ENCODE results near the gene DUSP10. TPM values are rescaled to one million over a fixed set of nuclear protein-coding genes. Genes with fewer than 3 reads are reported as not detected.

The DUSP10 gene
- total RNA-seq, 2 experiments from 2014 or later: 32.7 to 33.0 TPM

- Mint-ChIP-seq H3K9me3 (peaks cover 18% of the 10 kb centered on the region), H3K4me1 (peaks cover 29% of the 10 kb centered on the region), H3K4me3 (no peak overlapping the region), H3K27ac (no peak overlapping the region), H3K36me3 (peaks cover 34% of the 10 kb centered on the region), H3K27me3 (no peaks in the 10 kb centered on the region)
- DNase-seq: no peak
These were observed 9.5 kb upstream of the DUSP10 start for GRCh38 chr1:221751226-221751887.

DNA sequence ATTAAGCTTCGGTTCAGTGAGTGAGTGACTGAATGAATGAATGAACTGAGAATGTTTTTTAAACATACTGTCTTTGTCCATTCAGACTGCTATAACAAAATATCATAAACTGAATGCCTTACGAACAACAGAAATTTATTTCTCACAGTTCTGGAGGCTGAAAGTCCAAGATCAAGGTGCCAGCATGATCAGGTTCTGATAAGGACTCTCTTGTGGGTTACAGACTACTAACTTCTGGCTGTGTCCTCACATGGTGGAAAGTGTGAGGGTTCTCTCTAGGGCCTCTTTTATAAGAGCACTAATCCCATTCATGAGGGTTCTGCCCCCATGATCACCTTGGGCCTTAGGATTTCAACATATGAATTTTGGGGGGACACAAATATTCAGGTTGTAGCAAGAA is 7.1 kb upstream of the DUSP10 start:
- no peaks in the 10 kb centered on the region for H3K27me3 Mint-ChIP-seq
- H3K4me3 Mint-ChIP-seq: no peak overlapping the region
- H3K9me3 Mint-ChIP-seq: peaks cover 6% of the 10 kb centered on the region
- H3K36me3 Mint-ChIP-seq: peaks cover 17% of the 10 kb centered on the region
- no peak overlapping the region for H3K27ac Mint-ChIP-seq
- DNase-seq: no peak
- peaks cover 17% of the 10 kb centered on the region for H3K4me1 Mint-ChIP-seq

DNA sequence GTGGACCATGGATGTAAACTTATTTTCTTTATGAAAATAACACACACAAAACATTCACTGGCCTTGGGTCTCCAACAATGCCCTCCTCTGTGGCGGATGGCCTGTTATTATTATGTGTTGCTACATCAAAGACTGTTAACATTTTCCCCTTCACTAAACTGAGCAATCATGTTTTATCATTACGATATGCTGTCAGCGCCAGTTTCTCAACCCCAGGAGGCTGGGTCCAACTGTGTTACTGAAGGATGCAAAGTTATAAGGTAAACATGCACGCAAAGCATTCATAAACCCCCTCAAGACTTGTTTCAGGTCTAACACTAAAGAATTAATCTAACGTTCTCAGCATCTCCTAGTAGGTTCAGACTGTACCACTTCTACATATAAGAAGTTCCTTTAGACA is 6.0 kb upstream of the DUSP10 start:
- no peak for DNase-seq
- Mint-ChIP-seq H3K27ac (peak overlapping the region; percentile 42), H3K4me3 (no peak overlapping the region), H3K4me1 (peaks cover 17% of the 10 kb centered on the region), H3K27me3 (no peaks in the 10 kb centered on the region), H3K36me3 (peaks cover 10% of the 10 kb centered on the region), H3K9me3 (no peaks in the 10 kb centered on the region)

GRCh38 chr1:221743416-221744208 is 1.7 kb upstream of the DUSP10 start:
- peak overlapping the region; percentile 89 for H3K27ac Mint-ChIP-seq
- peak overlapping the region; percentile 84 for H3K4me3 Mint-ChIP-seq
- no peaks in the 10 kb centered on the region for H3K36me3 Mint-ChIP-seq
- H3K4me1 Mint-ChIP-seq: peaks cover 22% of the 10 kb centered on the region
- H3K9me3 Mint-ChIP-seq: no peaks in the 10 kb centered on the region
- no peak for DNase-seq
- no peaks in the 10 kb centered on the region for H3K27me3 Mint-ChIP-seq

GRCh38 chr1:221742555-221743415 is 896 bp upstream of the DUSP10 start:
- Mint-ChIP-seq H3K4me3 (peak overlapping the region; percentile 84), H3K9me3 (peaks cover 3% of the 10 kb centered on the region), H3K4me1 (peaks cover 29% of the 10 kb centered on the region), H3K27me3 (no peaks in the 10 kb centered on the region), H3K36me3 (no peaks in the 10 kb centered on the region), H3K27ac (peak overlapping the region; percentile 89)
- DNase-seq: peak; percentile 87

DNA sequence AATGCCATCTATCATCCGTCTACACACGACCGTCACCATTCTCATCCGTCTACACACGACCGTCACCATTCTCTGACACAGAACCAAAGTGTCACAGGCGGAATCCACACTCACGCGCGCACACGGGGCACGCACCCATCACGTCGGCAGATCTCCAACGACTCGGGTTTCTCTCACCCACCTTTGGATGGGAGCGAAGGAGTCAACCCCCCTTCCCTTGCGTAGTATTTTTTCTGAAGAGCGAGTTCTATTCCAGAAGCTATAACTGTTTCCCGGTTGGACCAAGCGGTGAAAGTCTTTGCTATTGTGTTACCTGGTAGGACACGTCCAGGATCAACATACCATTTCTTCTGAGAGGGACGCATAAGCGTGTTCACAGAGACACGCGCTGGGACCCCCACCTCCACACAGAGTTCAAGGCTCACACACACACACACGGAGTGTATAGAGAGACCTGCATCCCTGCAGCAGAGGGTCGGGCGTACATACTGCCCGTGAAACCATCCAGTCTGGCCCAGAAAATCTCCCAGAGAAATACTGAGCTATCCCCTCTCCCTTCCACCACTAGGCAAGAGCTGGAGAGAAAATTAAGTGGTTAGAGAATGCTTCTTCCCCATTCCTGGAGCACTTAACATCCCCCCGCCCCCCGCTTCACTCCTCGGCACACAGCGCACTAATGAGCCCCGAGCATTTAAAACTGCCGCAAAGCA is 741 bp downstream of the DUSP10 start:
- peak; percentile 18 for DNase-seq
- Mint-ChIP-seq H3K27me3 (no peaks in the 10 kb centered on the region), H3K4me3 (no peak overlapping the region), H3K27ac (no peak overlapping the region), H3K4me1 (peaks cover 41% of the 10 kb centered on the region), H3K36me3 (peaks cover 2% of the 10 kb centered on the region), H3K9me3 (peaks cover 9% of the 10 kb centered on the region)

GRCh38 chr1:221740369-221740992 is 1.4 kb downstream of the DUSP10 start:
- H3K27ac Mint-ChIP-seq: no peak overlapping the region
- H3K9me3 Mint-ChIP-seq: peaks cover 9% of the 10 kb centered on the region
- H3K36me3 Mint-ChIP-seq: peaks cover 8% of the 10 kb centered on the region
- DNase-seq: no peak
- no peak overlapping the region for H3K4me3 Mint-ChIP-seq
- H3K27me3 Mint-ChIP-seq: no peaks in the 10 kb centered on the region
- peaks cover 47% of the 10 kb centered on the region for H3K4me1 Mint-ChIP-seq

GRCh38 chr1:221739677-221740025 is 2.2 kb downstream of the DUSP10 start:
- Mint-ChIP-seq H3K9me3 (peaks cover 9% of the 10 kb centered on the region), H3K4me1 (peaks cover 48% of the 10 kb centered on the region), H3K4me3 (peak overlapping the region; percentile 51), H3K27me3 (no peaks in the 10 kb centered on the region), H3K36me3 (peaks cover 12% of the 10 kb centered on the region), H3K27ac (no peak overlapping the region)
- no peak for DNase-seq

GRCh38 chr1:221739018-221739676 is 2.7 kb downstream of the DUSP10 start:
- Mint-ChIP-seq H3K27ac (no peak overlapping the region), H3K9me3 (peaks cover 9% of the 10 kb centered on the region), H3K4me3 (peak overlapping the region; percentile 51), H3K27me3 (no peaks in the 10 kb centered on the region), H3K36me3 (peaks cover 12% of the 10 kb centered on the region), H3K4me1 (peaks cover 48% of the 10 kb centered on the region)
- no peak for DNase-seq

DNA sequence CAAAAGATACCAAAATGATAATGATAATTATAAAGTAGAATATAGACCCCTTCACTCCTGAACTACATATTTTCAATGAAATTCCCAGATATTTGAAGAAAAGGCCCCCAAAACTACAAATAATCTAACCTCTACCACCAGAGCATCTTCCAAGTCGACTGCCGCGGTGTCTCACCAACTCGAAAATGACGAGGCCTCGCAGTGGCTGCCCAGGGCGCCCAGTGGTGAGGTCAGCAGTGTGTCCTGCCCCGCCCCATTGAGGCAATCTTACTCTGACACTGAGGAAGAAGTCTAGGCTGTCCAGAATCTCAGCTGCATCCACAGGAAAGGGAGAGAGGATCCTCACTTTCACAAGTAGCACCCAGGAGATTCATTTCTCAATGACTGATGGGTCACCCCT is 5.2 kb downstream of the DUSP10 start:
- Mint-ChIP-seq H3K27me3 (no peaks in the 10 kb centered on the region), H3K9me3 (peaks cover 9% of the 10 kb centered on the region), H3K36me3 (peaks cover 26% of the 10 kb centered on the region), H3K27ac (no peak overlapping the region), H3K4me3 (no peak overlapping the region), H3K4me1 (peaks cover 49% of the 10 kb centered on the region)
- DNase-seq: no peak

DNA sequence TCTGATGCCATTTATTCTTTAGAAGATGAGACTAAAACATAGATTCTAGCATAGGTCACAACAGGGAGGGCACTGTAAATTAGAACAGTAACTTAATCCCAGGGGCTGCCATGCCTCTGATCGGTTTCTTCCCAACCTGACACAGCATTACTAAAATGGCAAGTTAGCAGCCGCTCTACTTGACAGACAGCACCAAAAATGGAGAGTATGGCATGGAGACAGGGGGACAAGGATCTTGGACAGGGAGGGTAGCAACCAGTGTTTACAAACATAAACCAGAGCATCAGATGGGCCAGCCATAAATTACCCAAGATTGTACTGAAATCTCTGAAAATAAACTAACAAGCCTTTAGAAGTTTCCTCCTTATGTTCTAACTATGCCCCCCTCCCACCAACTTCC is 5.9 kb downstream of the DUSP10 start:
- no peak overlapping the region for H3K4me3 Mint-ChIP-seq
- no peak for DNase-seq
- peaks cover 27% of the 10 kb centered on the region for H3K36me3 Mint-ChIP-seq
- H3K27ac Mint-ChIP-seq: no peak overlapping the region
- H3K9me3 Mint-ChIP-seq: peaks cover 9% of the 10 kb centered on the region
- H3K27me3 Mint-ChIP-seq: no peaks in the 10 kb centered on the region
- peaks cover 49% of the 10 kb centered on the region for H3K4me1 Mint-ChIP-seq

DNA sequence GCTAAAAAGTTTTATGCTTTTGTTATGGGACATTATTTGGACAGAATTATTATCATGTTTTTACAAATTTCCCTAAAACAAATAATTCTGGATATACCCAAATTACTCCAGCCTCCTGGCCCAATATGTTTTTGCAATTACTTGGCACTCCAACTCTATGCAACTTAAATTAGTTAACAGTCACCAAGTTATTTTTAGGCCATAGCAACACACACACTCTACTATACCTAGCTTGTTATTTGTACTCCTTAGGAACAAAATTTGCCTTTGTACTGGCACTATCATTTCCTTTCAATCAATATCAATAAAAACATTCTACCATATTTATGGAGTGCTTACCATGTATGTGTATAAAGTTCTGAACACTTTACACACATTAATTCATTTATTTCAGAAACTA is 7.7 kb downstream of the DUSP10 start:
- Mint-ChIP-seq H3K27ac (no peak overlapping the region), H3K4me3 (no peak overlapping the region), H3K36me3 (peaks cover 34% of the 10 kb centered on the region), H3K4me1 (peaks cover 57% of the 10 kb centered on the region), H3K9me3 (peaks cover 9% of the 10 kb centered on the region), H3K27me3 (no peaks in the 10 kb centered on the region)
- no peak for DNase-seq

- Mint-ChIP-seq H3K36me3 (peaks cover 54% of the 10 kb centered on the region), H3K4me3 (no peak overlapping the region), H3K27ac (no peak overlapping the region), H3K4me1 (peaks cover 55% of the 10 kb centered on the region), H3K9me3 (peaks cover 4% of the 10 kb centered on the region), H3K27me3 (no peaks in the 10 kb centered on the region)
- no peak for DNase-seq
These were observed 9.8 kb downstream of the DUSP10 start for GRCh38 chr1:221732052-221732451.

GRCh38 chr1:221729771-221730330 is 12.0 kb downstream of the DUSP10 start:
- Mint-ChIP-seq H3K4me1 (peaks cover 59% of the 10 kb centered on the region), H3K4me3 (no peak overlapping the region), H3K36me3 (peaks cover 62% of the 10 kb centered on the region), H3K9me3 (peaks cover 11% of the 10 kb centered on the region), H3K27ac (peak overlapping the region; percentile 66), H3K27me3 (no peaks in the 10 kb centered on the region)
- DNase-seq: no peak

Measured in activated naive CD8-positive, alpha-beta T cell treated with anti-CD3 and anti-CD28 coated beads for 36 hours (primary cell).